GM23338 (cell line): ENCODE measurements around the gene PRR19. TPM values are rescaled to one million over a fixed set of nuclear protein-coding genes. Genes with fewer than 3 reads are reported as not detected.

Experiments used
- ATAC-seq: fragments of 200-7000 bp; cut with Tn5 transposase; 3 replicates; pipeline ENCODE4 v1.9.1; 2020
- DNase-seq: peaks from one replicate; pipeline ENCODE4 v3.0.0-alpha.2; 2015; ENCODE audit warnings: low spot score
- H2AFZ ChIP-seq: fragments of 200-600 bp; sonication (generic); 2 replicates; pipeline ENCODE4 v1.8.0; 2016; ENCODE audit warnings: antibody characterized with exemption, mild to moderate bottlenecking, moderate library complexity
- H3F3A ChIP-seq: fragments of 200-600 bp; sonication (generic); replicated peaks from 2 replicates; pipeline ENCODE4 v1.8.0; 2017; ENCODE audit warnings: antibody characterized with exemption, mixed run types, low read depth
- H3K27ac ChIP-seq: fragments of 200-600 bp; sonication (generic); 2 replicates; pipeline ENCODE4 v1.6.1; 2016; ENCODE audit warnings: low read depth
- H3K27me3 ChIP-seq: fragments of 200-600 bp; sonication (generic); 2 replicates; pipeline ENCODE4 v1.8.0; 2016; ENCODE audit warnings: mild to moderate bottlenecking, mixed run types, moderate library complexity; ENCODE audit not compliant: insufficient read depth
- H3K36me3 ChIP-seq: fragments of 200-600 bp; sonication (generic); 2 replicates; pipeline ENCODE4 v1.8.0; 2016; ENCODE audit warnings: mild to moderate bottlenecking; ENCODE audit not compliant: insufficient read depth
- H3K4me1 ChIP-seq: fragments of 200-600 bp; sonication (generic); 2 replicates; pipeline ENCODE4 v1.8.0; 2016; ENCODE audit warnings: mild to moderate bottlenecking, moderate library complexity; ENCODE audit not compliant: insufficient read depth
- H3K4me2 ChIP-seq: fragments of 200-600 bp; sonication (generic); 2 replicates; pipeline ENCODE4 v1.7.1; 2017; ENCODE audit warnings: mixed run types
- H3K4me3 ChIP-seq: fragments of 200-600 bp; sonication (generic); 2 replicates; pipeline ENCODE4 v1.6.1; 2016; ENCODE audit warnings: mixed run types
- H3K79me2 ChIP-seq: fragments of 200-600 bp; sonication (generic); replicated peaks from 2 replicates; pipeline ENCODE4 v1.8.0; 2017; ENCODE audit warnings: mild to moderate bottlenecking; ENCODE audit not compliant: insufficient read depth
- H3K9me2 ChIP-seq: fragments of 200-600 bp; sonication (generic); 2 replicates; pipeline ENCODE4 v1.8.0; 2017; ENCODE audit not compliant: insufficient read depth
- H4K20me1 ChIP-seq: fragments of 200-600 bp; sonication (generic); replicated peaks from 2 replicates; pipeline ENCODE4 v1.8.0; 2017; ENCODE audit warnings: mild to moderate bottlenecking; ENCODE audit not compliant: insufficient read depth
- H3K27ac Mint-ChIP-seq: 2 replicates; pipeline ENCODE4 v1.8.0; 2020; ENCODE audit warnings: inconsistent platforms, mild to moderate bottlenecking, moderate library complexity, mixed read lengths
- H3K27me3 Mint-ChIP-seq: 3 replicates; pipeline ENCODE4 v1.8.0; 2022; ENCODE audit warnings: low read depth, mild to moderate bottlenecking, moderate library complexity, mixed read lengths, inconsistent platforms; ENCODE audit not compliant: insufficient read depth, poor library complexity
- H3K36me3 Mint-ChIP-seq: 3 replicates; pipeline ENCODE4 v1.8.0; 2021; ENCODE audit warnings: low read depth, mild to moderate bottlenecking, inconsistent platforms, moderate library complexity, mixed read lengths
- H3K4me1 Mint-ChIP-seq: 3 replicates; pipeline ENCODE4 v1.8.0; 2020; ENCODE audit warnings: mild to moderate bottlenecking, inconsistent platforms, mixed read lengths
- H3K4me3 Mint-ChIP-seq: 3 replicates; pipeline ENCODE4 v1.8.0; 2021; ENCODE audit warnings: moderate library complexity, mild to moderate bottlenecking, inconsistent platforms, mixed read lengths
- H3K9me3 Mint-ChIP-seq: 3 replicates; pipeline ENCODE4 v1.8.0; 2020; ENCODE audit warnings: moderate library complexity, mild to moderate bottlenecking, inconsistent platforms, mixed read lengths
- CREB1 ChIP-seq: fragments of 250-450 bp; sonication (Bioruptor Pico); IDR thresholded peaks from 2 replicates; pipeline ENCODE4 v1.5.0; 2020; ENCODE audit warnings: low read depth, mild to moderate bottlenecking, moderate library complexity
- EZH2 ChIP-seq: fragments of 200-600 bp; sonication (generic); IDR thresholded peaks from one replicate; pipeline ENCODE4 v1.8.0; 2017; ENCODE audit warnings: antibody characterized with exemption, mild to moderate bottlenecking, low read depth; ENCODE audit not compliant: unreplicated experiment
- polyA plus RNA-seq: library from polyadenylated mRNA; unstranded; fragments of >200 nt; fragmentation: Nextera tagmentation; extraction: Ambion mirVana; gene quantifications from 2 replicates; pipeline ENCODE4 v1.2.1, GENCODE V29; 2016
- total RNA-seq: library from RNA; depleted of rRNA; stranded (reverse); fragments of >200 nt; shearing (Covaris generic); gene quantifications from 2 replicates; pipeline ENCODE4 v1.2.3, GENCODE V29; 2014
- TF ChIP-seq, protein P1 (sequence below): fragments of 250-450 bp; sonication (Bioruptor Pico); IDR thresholded peaks from 2 replicates; pipeline ENCODE4 v1.5.0; 2020; ENCODE audit warnings: mild to moderate bottlenecking, moderate library complexity

PRR19 gene
- total and polyA plus RNA-seq, 2 experiments from 2014 or later = 3.6 to 4.1 TPM

DNA sequence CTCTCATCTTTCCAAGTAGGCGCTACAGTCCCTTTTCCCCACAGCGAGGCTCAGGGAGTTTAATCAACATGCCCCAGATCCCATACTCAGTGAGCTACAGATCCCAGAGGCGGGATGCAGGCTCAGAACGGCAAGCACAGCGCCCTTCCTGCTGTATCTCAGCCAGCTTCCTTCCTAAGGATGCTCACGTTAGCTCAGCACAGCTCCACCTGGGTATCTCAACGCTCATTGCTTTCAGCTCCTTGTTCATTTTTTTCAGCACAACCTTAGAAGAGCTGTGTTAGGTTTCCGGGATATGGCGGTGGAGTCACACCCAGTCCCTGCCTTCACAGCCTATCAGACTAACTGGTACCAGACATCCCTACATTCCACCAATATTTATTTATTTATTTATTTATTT lies 20.4 kb downstream of the PRR19 start (continued):
- TF ChIP-seq, protein P1, sequence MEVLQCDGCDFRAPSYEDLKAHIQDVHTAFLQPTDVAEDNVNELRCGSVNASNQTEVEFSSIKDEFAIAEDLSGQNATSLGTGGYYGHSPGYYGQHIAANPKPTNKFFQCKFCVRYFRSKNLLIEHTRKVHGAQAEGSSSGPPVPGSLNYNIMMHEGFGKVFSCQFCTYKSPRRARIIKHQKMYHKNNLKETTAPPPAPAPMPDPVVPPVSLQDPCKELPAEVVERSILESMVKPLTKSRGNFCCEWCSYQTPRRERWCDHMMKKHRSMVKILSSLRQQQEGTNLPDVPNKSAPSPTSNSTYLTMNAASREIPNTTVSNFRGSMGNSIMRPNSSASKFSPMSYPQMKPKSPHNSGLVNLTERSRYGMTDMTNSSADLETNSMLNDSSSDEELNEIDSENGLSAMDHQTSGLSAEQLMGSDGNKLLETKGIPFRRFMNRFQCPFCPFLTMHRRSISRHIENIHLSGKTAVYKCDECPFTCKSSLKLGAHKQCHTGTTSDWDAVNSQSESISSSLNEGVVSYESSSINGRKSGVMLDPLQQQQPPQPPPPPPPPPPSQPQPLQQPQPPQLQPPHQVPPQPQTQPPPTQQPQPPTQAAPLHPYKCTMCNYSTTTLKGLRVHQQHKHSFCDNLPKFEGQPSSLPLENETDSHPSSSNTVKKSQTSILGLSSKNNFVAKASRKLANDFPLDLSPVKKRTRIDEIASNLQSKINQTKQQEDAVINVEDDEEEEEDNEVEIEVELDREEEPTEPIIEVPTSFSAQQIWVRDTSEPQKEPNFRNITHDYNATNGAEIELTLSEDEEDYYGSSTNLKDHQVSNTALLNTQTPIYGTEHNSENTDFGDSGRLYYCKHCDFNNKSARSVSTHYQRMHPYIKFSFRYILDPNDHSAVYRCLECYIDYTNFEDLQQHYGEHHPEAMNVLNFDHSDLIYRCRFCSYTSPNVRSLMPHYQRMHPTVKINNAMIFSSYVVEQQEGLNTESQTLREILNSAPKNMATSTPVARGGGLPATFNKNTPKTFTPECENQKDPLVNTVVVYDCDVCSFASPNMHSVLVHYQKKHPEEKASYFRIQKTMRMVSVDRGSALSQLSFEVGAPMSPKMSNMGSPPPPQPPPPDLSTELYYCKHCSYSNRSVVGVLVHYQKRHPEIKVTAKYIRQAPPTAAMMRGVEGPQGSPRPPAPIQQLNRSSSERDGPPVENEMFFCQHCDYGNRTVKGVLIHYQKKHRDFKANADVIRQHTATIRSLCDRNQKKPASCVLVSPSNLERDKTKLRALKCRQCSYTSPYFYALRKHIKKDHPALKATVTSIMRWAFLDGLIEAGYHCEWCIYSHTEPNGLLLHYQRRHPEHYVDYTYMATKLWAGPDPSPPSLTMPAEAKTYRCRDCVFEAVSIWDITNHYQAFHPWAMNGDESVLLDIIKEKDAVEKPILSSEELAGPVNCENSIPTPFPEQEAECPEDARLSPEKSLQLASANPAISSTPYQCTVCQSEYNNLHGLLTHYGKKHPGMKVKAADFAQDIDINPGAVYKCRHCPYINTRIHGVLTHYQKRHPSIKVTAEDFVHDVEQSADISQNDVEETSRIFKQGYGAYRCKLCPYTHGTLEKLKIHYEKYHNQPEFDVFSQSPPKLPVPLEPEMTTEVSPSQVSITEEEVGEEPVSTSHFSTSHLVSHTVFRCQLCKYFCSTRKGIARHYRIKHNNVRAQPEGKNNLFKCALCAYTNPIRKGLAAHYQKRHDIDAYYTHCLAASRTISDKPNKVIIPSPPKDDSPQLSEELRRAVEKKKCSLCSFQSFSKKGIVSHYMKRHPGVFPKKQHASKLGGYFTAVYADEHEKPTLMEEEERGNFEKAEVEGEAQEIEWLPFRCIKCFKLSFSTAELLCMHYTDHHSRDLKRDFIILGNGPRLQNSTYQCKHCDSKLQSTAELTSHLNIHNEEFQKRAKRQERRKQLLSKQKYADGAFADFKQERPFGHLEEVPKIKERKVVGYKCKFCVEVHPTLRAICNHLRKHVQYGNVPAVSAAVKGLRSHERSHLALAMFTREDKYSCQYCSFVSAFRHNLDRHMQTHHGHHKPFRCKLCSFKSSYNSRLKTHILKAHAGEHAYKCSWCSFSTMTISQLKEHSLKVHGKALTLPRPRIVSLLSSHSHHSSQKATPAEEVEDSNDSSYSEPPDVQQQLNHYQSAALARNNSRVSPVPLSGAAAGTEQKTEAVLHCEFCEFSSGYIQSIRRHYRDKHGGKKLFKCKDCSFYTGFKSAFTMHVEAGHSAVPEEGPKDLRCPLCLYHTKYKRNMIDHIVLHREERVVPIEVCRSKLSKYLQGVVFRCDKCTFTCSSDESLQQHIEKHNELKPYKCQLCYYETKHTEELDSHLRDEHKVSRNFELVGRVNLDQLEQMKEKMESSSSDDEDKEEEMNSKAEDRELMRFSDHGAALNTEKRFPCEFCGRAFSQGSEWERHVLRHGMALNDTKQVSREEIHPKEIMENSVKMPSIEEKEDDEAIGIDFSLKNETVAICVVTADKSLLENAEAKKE (CRISPR knock-in tag) = no peak

DNA sequence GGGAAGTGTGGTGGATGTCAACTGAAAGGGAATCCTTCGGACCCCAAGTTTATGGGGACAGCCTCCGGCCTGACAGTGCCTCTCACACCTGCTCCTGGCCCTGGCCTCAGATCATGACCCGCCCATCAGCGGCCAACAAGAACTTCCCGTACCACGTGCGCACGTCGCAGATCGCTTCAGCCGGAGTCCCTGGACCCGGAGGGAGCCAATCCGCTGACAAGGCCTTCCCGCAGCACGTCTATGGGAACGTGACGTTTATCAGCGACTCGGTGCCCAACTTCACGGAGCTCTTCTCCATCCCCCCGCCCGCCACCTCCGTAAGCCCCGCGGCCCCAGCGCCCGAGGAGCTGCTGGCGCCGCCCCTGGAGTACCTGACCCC lies 21.5 kb downstream of the PRR19 start:
- no peak overlapping the region for H3K27ac Mint-ChIP-seq
- no peaks in the 10 kb centered on the region for H3K36me3 ChIP-seq
- H3K36me3 Mint-ChIP-seq = no peaks in the 10 kb centered on the region
- H3K27ac ChIP-seq = no peak overlapping the region
- no peaks in the 10 kb centered on the region for H3K9me3 Mint-ChIP-seq
- peaks cover 14% of the 10 kb centered on the region for H3K27me3 ChIP-seq
- peak overlapping the region; percentile 76 for H3K4me3 Mint-ChIP-seq
- peak; percentile 90 for DNase-seq
- H3K4me3 ChIP-seq = peak overlapping the region; percentile 55
- H3K79me2 ChIP-seq = peaks cover 19% of the 10 kb centered on the region
- TF ChIP-seq CREB1 (CRISPR knock-in tag) = 0 out of 2 replicates have a peak, but pooled peaks have one; percentile 44
- no peak for TF ChIP-seq EZH2
- peak; percentile 12 for ATAC-seq
- H3F3A ChIP-seq = peaks cover 6% of the 10 kb centered on the region
- H3K4me1 ChIP-seq = 0 out of 2 replicates have a peak, but pooled peaks cover 6% of the 10 kb centered on the region
- H3K4me1 Mint-ChIP-seq = peaks cover 16% of the 10 kb centered on the region
- H2AFZ ChIP-seq = peak overlapping the region; percentile 89
- H4K20me1 ChIP-seq = no peaks in the 10 kb centered on the region
- H3K4me2 ChIP-seq = peak overlapping the region; percentile 85
- peaks cover 17% of the 10 kb centered on the region for H3K27me3 Mint-ChIP-seq
- no peaks in the 10 kb centered on the region for H3K9me2 ChIP-seq
